ENCODE results near the gene PTPRF. TPM values are rescaled to one million over a fixed set of nuclear protein-coding genes. Genes with fewer than 3 reads are reported as not detected.

PTPRF gene
- total RNA-seq, 5 donors from 2014 or later (not counting 1 experiment from before 2014, with no cell fraction given): 0.07 to 2.6 (median 1.9) TPM

- peaks cover 41 to 48% of the 10 kb centered on the region in 2 donors for H3K27me3 Mint-ChIP-seq
- H3K4me1 Mint-ChIP-seq: peaks cover 26 to 29% (median 27%) of the 10 kb centered on the region in 3 donors
These were observed 2.9 kb downstream of the PTPRF start for GRCh38 chr1:43533584-43533983.

GRCh38 chr1:43534256-43534655 is 3.6 kb downstream of the PTPRF start:
- WGBS (ENCODE audit: insufficient coverage): 87% methylated on average over 2 of the region's 2 CpGs
- H3K27me3 Mint-ChIP-seq: peaks cover 35 to 45% of the 10 kb centered on the region in 2 donors
- ATAC-seq (replicated peaks in 1 of 4): no peak

More at GRCh38 chr1:43533584-43533983, 2.9 kb downstream of the PTPRF start:
- H3K36me3 ChIP-seq (ENCODE audit: control insufficient read depth in 2 of 2, extremely low read depth in 1 of 2, insufficient read depth in 1 of 2, low read length in 1 of 2): no peaks in the 10 kb centered on the region
- H3K4me3 Mint-ChIP-seq: no peak overlapping the region
- no peaks in the 10 kb centered on the region for H3K9me3 ChIP-seq
- ChIA-PET POLR2A (no interaction called here), CTCF (interaction anchor here in 1 of 2 donors (0.5 to 0.7 kb wide), 2 partner anchors 253 to 1255 kb away, joined by 3 to 4 read pairs; no protein-coding TSS in a partner anchor)
- no peaks in the 10 kb centered on the region for H3K36me3 Mint-ChIP-seq
- 87% methylated on average over 9 of the region's 9 CpGs for WGBS (ENCODE audit: insufficient coverage)
- ATAC-seq (replicated peaks in 1 of 4): no peak
- H3K9me3 Mint-ChIP-seq: no peaks in the 10 kb centered on the region
- DNase-seq: no peak
- no peak overlapping the region for H3K27ac ChIP-seq (ENCODE audit: low read length)
- no peak overlapping the region for H3K27ac Mint-ChIP-seq
- no peak overlapping the region for H3K4me3 ChIP-seq (ENCODE audit: control insufficient read depth in 1 of 2, extremely low read depth in 1 of 2, low read length in 1 of 2)
- peaks cover 0 to 45% of the 10 kb centered on the region in 2 experiments for H3K27me3 ChIP-seq (replicated peaks in 1 of 2; ENCODE audit: control insufficient read depth in 2 of 2, extremely low read depth in 1 of 2, insufficient read depth in 2 of 2, low read length in 1 of 2)
- peaks cover 2 to 16% of the 10 kb centered on the region in 2 experiments for H3K4me1 ChIP-seq (ENCODE audit: control insufficient read depth in 1 of 2, extremely low read depth in 1 of 2, insufficient read depth in 2 of 2, low read length in 2 of 2)

DNA sequence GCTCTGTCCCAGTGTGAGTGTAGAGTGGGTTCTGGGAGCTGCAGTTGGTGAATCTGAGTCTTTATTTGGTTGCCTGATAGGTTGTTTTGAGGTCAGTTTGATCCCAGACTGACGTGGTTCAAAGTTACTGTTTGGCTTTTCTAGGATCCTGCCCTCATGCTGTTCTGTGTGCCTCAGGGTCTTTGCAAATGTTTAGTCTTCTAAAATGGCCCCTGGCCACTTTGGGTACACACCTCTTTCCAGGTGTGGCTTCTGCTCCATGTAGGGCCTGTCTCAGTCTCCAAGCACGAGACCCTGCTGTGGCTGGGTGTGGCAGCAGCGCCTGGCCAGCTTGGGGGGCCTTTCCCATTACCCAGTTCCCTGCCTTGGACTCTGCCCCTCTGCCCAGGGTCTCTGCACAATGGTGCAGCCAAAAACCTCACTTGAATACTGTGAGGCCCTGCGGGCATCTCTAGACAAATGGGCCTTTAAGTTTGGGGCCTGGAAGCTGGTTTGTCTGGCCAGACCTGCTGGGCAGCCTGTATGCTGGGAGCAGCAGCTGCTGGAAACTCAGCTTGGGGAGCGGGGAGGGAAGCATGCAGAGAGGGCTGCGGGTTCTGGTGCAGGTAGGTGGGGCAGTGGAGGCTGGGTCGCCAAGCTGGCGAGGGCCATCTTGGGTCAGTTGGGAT is 5.6 kb downstream of the PTPRF start:
- Histone ChIP-seq H3K4me1 (ENCODE audit: control insufficient read depth in 1 of 2, extremely low read depth in 1 of 2, insufficient read depth in 2 of 2, low read length in 2 of 2) (peaks cover 0 to 14% of the 10 kb centered on the region in 2 experiments), H3K9me3 (no peaks in the 10 kb centered on the region), H3K27ac (ENCODE audit: low read length) (no peak overlapping the region), H3K27me3 (replicated peaks in 1 of 2; ENCODE audit: control insufficient read depth in 2 of 2, extremely low read depth in 1 of 2, insufficient read depth in 2 of 2, low read length in 1 of 2) (peaks cover 0 to 39% of the 10 kb centered on the region in 2 experiments), H3K36me3 (ENCODE audit: control insufficient read depth in 2 of 2, extremely low read depth in 1 of 2, insufficient read depth in 1 of 2, low read length in 1 of 2) (no peaks in the 10 kb centered on the region), H3K4me3 (ENCODE audit: control insufficient read depth in 1 of 2, extremely low read depth in 1 of 2, low read length in 1 of 2) (no peak overlapping the region)
- no peak overlapping the region for H3K27ac Mint-ChIP-seq
- H3K4me1 Mint-ChIP-seq: peaks cover 11 to 22% (median 20%) of the 10 kb centered on the region in 3 donors
- no peak for DNase-seq
- no peak overlapping the region for H3K4me3 Mint-ChIP-seq
- H3K36me3 Mint-ChIP-seq: no peaks in the 10 kb centered on the region
- no peaks in the 10 kb centered on the region for H3K9me3 Mint-ChIP-seq
- ATAC-seq (replicated peaks in 1 of 4): no peak
- WGBS (ENCODE audit: insufficient coverage): 75% methylated on average over 6 of the region's 8 CpGs
- POLR2A ChIA-PET: no interaction called here
- CTCF ChIA-PET: no interaction called here
- H3K27me3 Mint-ChIP-seq: peaks cover 21 to 32% of the 10 kb centered on the region in 2 donors

More at GRCh38 chr1:43534256-43534655, 3.6 kb downstream of the PTPRF start:
- no peak for DNase-seq
- H3K27ac ChIP-seq (ENCODE audit: low read length): no peak overlapping the region
- no peaks in the 10 kb centered on the region for H3K36me3 ChIP-seq (ENCODE audit: control insufficient read depth in 2 of 2, extremely low read depth in 1 of 2, insufficient read depth in 1 of 2, low read length in 1 of 2)
- H3K36me3 Mint-ChIP-seq: no peaks in the 10 kb centered on the region
- H3K27ac Mint-ChIP-seq: no peak overlapping the region
- ChIA-PET POLR2A (no interaction called here), CTCF (interaction anchor here in 1 of 2 donors (0.5 kb wide), 1 partner anchor 1256 kb away, joined by 4 read pairs; no protein-coding TSS in a partner anchor)
- H3K4me1 ChIP-seq (ENCODE audit: control insufficient read depth in 1 of 2, extremely low read depth in 1 of 2, insufficient read depth in 2 of 2, low read length in 2 of 2): peaks cover 1 to 18% of the 10 kb centered on the region in 2 experiments
- H3K4me3 Mint-ChIP-seq: no peak overlapping the region
- H3K4me1 Mint-ChIP-seq: peaks cover 24 to 35% (median 30%) of the 10 kb centered on the region in 3 donors
- H3K4me3 ChIP-seq (ENCODE audit: control insufficient read depth in 1 of 2, extremely low read depth in 1 of 2, low read length in 1 of 2): no peak overlapping the region
- H3K9me3 ChIP-seq: no peaks in the 10 kb centered on the region
- peaks cover 0 to 43% of the 10 kb centered on the region in 2 experiments for H3K27me3 ChIP-seq (replicated peaks in 1 of 2; ENCODE audit: control insufficient read depth in 2 of 2, extremely low read depth in 1 of 2, insufficient read depth in 2 of 2, low read length in 1 of 2)
- no peaks in the 10 kb centered on the region for H3K9me3 Mint-ChIP-seq

DNA sequence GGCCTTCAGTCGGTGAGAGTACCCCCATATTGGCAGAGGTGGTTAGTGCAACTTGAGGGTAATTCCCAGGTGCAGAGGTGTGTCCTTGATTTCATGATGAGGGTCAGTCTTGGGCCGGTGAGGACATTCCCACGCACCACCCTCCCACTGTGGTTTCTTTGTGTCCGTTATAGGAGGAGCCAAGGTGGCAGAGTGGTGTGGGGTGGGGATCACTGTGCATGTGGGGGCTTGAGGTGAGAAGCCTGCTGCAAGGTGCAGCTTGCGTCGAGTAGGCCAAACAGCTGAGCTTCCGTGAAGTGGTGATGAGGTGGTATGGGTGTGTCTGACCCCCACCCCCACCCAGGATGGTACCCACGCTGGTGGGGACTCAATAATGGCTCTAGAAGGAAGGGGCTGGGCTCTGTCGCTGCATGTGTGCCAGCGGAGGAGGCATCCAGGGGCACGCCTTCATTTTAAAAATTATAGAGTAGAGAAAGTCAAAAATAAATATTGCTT is 6.2 kb downstream of the PTPRF start:
- no peaks in the 10 kb centered on the region for H3K36me3 Mint-ChIP-seq
- CTCF ChIA-PET: no interaction called here
- Histone ChIP-seq H3K9me3 (no peaks in the 10 kb centered on the region), H3K36me3 (ENCODE audit: control insufficient read depth in 2 of 2, extremely low read depth in 1 of 2, insufficient read depth in 1 of 2, low read length in 1 of 2) (no peaks in the 10 kb centered on the region), H3K4me1 (ENCODE audit: control insufficient read depth in 1 of 2, extremely low read depth in 1 of 2, insufficient read depth in 2 of 2, low read length in 2 of 2) (peaks cover 0 to 9% of the 10 kb centered on the region in 2 experiments), H3K4me3 (ENCODE audit: control insufficient read depth in 1 of 2, extremely low read depth in 1 of 2, low read length in 1 of 2) (no peak overlapping the region), H3K27ac (ENCODE audit: low read length) (no peak overlapping the region), H3K27me3 (replicated peaks in 1 of 2; ENCODE audit: control insufficient read depth in 2 of 2, extremely low read depth in 1 of 2, insufficient read depth in 2 of 2, low read length in 1 of 2) (peaks cover 0 to 34% of the 10 kb centered on the region in 2 experiments)
- 78% methylated on average over 3 of the region's 11 CpGs for WGBS (ENCODE audit: insufficient coverage)
- no peaks in the 10 kb centered on the region for H3K9me3 Mint-ChIP-seq
- POLR2A ChIA-PET: no interaction called here
- H3K4me3 Mint-ChIP-seq: no peak overlapping the region
- H3K27me3 Mint-ChIP-seq: peaks cover 18 to 29% of the 10 kb centered on the region in 2 donors
- peaks cover 8 to 18% (median 18%) of the 10 kb centered on the region in 3 donors for H3K4me1 Mint-ChIP-seq
- no peak overlapping the region for H3K27ac Mint-ChIP-seq
- no peak for ATAC-seq (replicated peaks in 1 of 4)
- no peak for DNase-seq

DNA sequence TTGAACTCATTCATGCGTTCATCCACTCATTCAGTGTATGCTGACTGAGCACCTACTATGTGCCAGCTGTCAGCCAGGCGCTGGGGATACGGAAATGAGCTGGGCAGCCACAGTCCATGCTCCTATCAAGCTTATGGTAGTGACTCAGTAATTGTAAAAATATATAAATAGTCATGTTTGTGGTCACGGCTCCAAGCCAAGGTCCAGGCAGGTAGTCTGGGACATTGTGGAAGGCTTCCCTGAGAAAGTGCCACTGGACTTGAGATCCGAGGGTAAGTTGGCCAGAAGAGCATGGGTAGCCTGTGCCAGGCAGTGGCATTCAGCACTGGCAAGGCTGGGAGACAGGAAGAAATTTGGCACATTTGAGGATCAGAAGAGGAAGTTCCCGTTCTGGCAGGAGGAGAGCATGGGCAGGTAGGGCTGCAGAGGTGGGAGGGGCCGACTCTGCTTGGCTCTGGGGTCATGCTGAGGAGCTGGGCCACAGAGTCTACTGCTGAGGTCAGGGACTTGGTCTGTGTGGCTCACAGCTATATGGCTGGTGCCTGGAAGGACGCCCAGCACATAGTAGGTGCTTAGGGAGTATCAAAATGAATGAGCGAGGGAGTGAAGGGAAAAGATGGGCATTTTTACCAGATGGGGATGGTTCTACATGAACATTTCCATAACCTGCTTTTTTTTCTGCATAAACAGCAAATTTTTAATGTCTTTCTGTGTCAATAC is 6.9 kb downstream of the PTPRF start:
- ATAC-seq (replicated peaks in 1 of 4) (no peak), DNase-seq (no peak)
- Mint-ChIP-seq H3K4me1 (peaks cover 5 to 14% (median 14%) of the 10 kb centered on the region in 3 donors), H3K9me3 (no peaks in the 10 kb centered on the region), H3K36me3 (no peaks in the 10 kb centered on the region), H3K27me3 (peaks cover 11 to 22% of the 10 kb centered on the region in 2 donors), H3K27ac (no peak overlapping the region), H3K4me3 (no peak overlapping the region)
- 67% methylated on average over 4 of the region's 9 CpGs for WGBS (ENCODE audit: insufficient coverage)
- Histone ChIP-seq H3K9me3 (no peaks in the 10 kb centered on the region), H3K27me3 (replicated peaks in 1 of 2; ENCODE audit: control insufficient read depth in 2 of 2, extremely low read depth in 1 of 2, insufficient read depth in 2 of 2, low read length in 1 of 2) (peaks cover 0 to 28% of the 10 kb centered on the region in 2 experiments), H3K4me1 (ENCODE audit: control insufficient read depth in 1 of 2, extremely low read depth in 1 of 2, insufficient read depth in 2 of 2, low read length in 2 of 2) (peaks cover 0 to 7% of the 10 kb centered on the region in 2 experiments), H3K4me3 (ENCODE audit: control insufficient read depth in 1 of 2, extremely low read depth in 1 of 2, low read length in 1 of 2) (no peak overlapping the region), H3K27ac (ENCODE audit: low read length) (no peak overlapping the region), H3K36me3 (ENCODE audit: control insufficient read depth in 2 of 2, extremely low read depth in 1 of 2, insufficient read depth in 1 of 2, low read length in 1 of 2) (no peaks in the 10 kb centered on the region)
- ChIA-PET POLR2A (no interaction called here), CTCF (no interaction called here)

DNA sequence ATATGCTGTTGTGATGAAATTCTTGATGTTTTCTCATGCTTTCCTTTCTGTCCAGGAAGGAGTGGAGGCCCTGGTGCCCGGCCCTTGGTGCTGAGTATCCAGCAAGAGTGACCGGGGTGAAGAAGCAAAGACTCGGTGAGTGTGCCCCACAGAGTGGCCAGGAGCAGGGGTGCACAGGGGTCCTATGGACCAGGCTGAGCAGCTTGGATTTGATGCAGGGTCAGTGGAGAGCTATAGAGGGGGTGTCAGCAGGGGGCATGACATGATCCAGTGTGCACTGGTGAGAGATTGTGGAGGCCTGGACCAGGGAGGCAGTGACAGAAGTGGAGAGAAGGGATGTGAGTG is 7.4 kb downstream of the PTPRF start:
- H3K9me3 Mint-ChIP-seq: no peaks in the 10 kb centered on the region
- DNase-seq: no peak
- peaks cover under 1 to 14% (median 14%) of the 10 kb centered on the region in 3 donors for H3K4me1 Mint-ChIP-seq
- Histone ChIP-seq H3K4me3 (ENCODE audit: control insufficient read depth in 1 of 2, extremely low read depth in 1 of 2, low read length in 1 of 2) (no peak overlapping the region), H3K36me3 (ENCODE audit: control insufficient read depth in 2 of 2, extremely low read depth in 1 of 2, insufficient read depth in 1 of 2, low read length in 1 of 2) (no peaks in the 10 kb centered on the region), H3K4me1 (ENCODE audit: control insufficient read depth in 1 of 2, extremely low read depth in 1 of 2, insufficient read depth in 2 of 2, low read length in 2 of 2) (peaks cover 0 to 7% of the 10 kb centered on the region in 2 experiments), H3K9me3 (no peaks in the 10 kb centered on the region), H3K27ac (ENCODE audit: low read length) (no peak overlapping the region), H3K27me3 (replicated peaks in 1 of 2; ENCODE audit: control insufficient read depth in 2 of 2, extremely low read depth in 1 of 2, insufficient read depth in 2 of 2, low read length in 1 of 2) (peaks cover 0 to 23% of the 10 kb centered on the region in 2 experiments)
- no peak for ATAC-seq (replicated peaks in 1 of 4)
- ChIA-PET POLR2A (interaction anchor here in 1 of 2 donors (0.7 kb wide), 1 partner anchor 495 kb away, joined by 3 read pairs; no protein-coding TSS in a partner anchor), CTCF (no interaction called here)
- H3K36me3 Mint-ChIP-seq: no peaks in the 10 kb centered on the region
- no peak overlapping the region for H3K4me3 Mint-ChIP-seq
- WGBS (ENCODE audit: insufficient coverage): 95% methylated on average over 3 of the region's 3 CpGs
- no peak overlapping the region for H3K27ac Mint-ChIP-seq
- peaks cover 6 to 17% of the 10 kb centered on the region in 2 donors for H3K27me3 Mint-ChIP-seq

Measured in T-cell (primary cell).